Measurements from ENCODE around the gene FRRS1.

The FRRS1 gene

DNA sequence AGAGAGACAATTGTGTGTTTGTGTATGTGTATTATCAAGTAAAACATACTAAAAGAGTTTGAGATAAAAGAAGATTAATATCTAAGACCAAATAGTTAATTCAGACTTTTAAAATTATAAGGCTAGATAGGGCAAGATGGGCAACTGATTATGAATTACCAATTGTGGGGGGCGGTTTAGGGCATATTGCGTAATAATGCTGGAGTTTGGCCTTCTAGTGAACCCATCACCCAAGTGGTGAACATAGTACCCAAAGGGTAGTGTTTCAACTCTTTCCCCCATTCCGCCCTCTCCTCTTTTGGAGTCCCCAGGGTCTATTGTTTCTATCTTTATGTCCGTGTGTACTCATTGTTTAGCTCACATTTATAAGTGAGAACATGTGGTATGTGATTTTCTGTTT is 55.4 kb downstream of the FRRS1 start:
- TF ChIP-seq SIN3A (IDR thresholded peaks at IDR 0.05; ENCODE audit: borderline replicate concordance, insufficient read depth, low read length) (no peak), POLR2AphosphoS5 (IDR thresholded peaks at IDR 0.05; ENCODE audit: low read depth, low read length) (no peak), TAF1 (IDR thresholded peaks at IDR 0.05; ENCODE audit: borderline replicate concordance, insufficient read depth, low read length) (no peak), FOXP2 (optimal IDR thresholded peaks at IDR 0.05; ENCODE audit: borderline replicate concordance, extremely low read depth, extremely low read length, insufficient read depth) (no peak)
- TF ChIP-seq, protein P1, sequence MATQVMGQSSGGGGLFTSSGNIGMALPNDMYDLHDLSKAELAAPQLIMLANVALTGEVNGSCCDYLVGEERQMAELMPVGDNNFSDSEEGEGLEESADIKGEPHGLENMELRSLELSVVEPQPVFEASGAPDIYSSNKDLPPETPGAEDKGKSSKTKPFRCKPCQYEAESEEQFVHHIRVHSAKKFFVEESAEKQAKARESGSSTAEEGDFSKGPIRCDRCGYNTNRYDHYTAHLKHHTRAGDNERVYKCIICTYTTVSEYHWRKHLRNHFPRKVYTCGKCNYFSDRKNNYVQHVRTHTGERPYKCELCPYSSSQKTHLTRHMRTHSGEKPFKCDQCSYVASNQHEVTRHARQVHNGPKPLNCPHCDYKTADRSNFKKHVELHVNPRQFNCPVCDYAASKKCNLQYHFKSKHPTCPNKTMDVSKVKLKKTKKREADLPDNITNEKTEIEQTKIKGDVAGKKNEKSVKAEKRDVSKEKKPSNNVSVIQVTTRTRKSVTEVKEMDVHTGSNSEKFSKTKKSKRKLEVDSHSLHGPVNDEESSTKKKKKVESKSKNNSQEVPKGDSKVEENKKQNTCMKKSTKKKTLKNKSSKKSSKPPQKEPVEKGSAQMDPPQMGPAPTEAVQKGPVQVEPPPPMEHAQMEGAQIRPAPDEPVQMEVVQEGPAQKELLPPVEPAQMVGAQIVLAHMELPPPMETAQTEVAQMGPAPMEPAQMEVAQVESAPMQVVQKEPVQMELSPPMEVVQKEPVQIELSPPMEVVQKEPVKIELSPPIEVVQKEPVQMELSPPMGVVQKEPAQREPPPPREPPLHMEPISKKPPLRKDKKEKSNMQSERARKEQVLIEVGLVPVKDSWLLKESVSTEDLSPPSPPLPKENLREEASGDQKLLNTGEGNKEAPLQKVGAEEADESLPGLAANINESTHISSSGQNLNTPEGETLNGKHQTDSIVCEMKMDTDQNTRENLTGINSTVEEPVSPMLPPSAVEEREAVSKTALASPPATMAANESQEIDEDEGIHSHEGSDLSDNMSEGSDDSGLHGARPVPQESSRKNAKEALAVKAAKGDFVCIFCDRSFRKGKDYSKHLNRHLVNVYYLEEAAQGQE (IDR thresholded peaks at IDR 0.05; ENCODE audit: insufficient read depth in 1 of 2, low read depth in 2 of 2, low read length in 2 of 2): no peak

DNA sequence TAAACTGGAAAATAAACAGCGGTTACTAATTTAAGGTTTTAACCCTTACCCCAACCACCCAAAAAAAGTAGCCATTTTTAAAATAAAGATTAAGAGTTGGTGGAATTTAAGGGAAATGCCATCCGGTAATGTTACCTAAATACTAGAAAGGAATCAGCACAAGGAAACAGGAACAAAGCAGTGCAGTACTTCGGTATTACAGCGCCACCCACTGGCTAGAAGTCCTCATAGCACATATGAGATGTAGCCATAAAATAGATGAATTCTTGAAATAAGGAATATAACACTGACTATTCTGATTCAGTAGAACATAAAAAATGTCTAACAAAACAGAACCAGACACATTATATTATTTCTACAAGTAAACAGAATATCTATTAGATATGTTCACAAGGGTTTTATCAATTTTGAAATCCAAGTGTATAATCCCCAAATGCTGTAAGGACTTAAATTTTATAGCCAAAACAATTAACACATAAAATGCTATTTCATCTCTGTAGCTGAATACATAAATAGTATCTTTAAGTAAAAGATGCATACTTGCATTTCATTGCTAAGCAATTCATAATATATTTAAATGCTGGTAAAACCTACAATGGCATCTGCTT is 58.8 kb downstream of the FRRS1 start:
- TF ChIP-seq FOXP2 (optimal IDR thresholded peaks at IDR 0.05; ENCODE audit: borderline replicate concordance, extremely low read depth, extremely low read length, insufficient read depth) (no peak), SIN3A (IDR thresholded peaks at IDR 0.05; ENCODE audit: borderline replicate concordance, insufficient read depth, low read length) (no peak), TAF1 (IDR thresholded peaks at IDR 0.05; ENCODE audit: borderline replicate concordance, insufficient read depth, low read length) (no peak), POLR2AphosphoS5 (IDR thresholded peaks at IDR 0.05; ENCODE audit: low read depth, low read length) (no peak)
- TF ChIP-seq, protein P1 (IDR thresholded peaks at IDR 0.05; ENCODE audit: insufficient read depth in 1 of 2, low read depth in 2 of 2, low read length in 2 of 2): no peak

DNA sequence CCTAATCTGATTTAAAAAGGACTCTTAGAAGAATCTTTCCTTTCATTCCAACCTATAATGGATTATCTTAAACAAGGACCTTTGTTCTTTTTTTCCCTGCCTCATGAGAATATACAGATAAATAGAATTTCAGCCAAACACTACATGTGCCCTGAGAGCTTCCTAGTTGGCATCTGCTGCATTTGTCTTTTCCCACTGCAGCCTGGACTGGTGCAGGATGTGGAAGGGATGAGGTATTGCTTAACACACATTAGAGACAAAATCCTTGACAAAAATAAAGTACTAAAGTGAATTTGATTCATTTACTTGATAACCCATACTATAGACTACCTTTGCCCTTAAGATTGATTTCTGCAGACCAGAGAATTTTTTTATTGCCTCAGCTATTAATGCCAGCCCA is 61.0 kb downstream of the FRRS1 start:
- TF ChIP-seq TAF1 (IDR thresholded peaks at IDR 0.05; ENCODE audit: borderline replicate concordance, insufficient read depth, low read length) (no peak), POLR2AphosphoS5 (IDR thresholded peaks at IDR 0.05; ENCODE audit: low read depth, low read length) (no peak), FOXP2 (optimal IDR thresholded peaks at IDR 0.05; ENCODE audit: borderline replicate concordance, extremely low read depth, extremely low read length, insufficient read depth) (no peak), SIN3A (IDR thresholded peaks at IDR 0.05; ENCODE audit: borderline replicate concordance, insufficient read depth, low read length) (no peak)
- TF ChIP-seq, protein P1 (IDR thresholded peaks at IDR 0.05; ENCODE audit: insufficient read depth in 1 of 2, low read depth in 2 of 2, low read length in 2 of 2): no peak

DNA sequence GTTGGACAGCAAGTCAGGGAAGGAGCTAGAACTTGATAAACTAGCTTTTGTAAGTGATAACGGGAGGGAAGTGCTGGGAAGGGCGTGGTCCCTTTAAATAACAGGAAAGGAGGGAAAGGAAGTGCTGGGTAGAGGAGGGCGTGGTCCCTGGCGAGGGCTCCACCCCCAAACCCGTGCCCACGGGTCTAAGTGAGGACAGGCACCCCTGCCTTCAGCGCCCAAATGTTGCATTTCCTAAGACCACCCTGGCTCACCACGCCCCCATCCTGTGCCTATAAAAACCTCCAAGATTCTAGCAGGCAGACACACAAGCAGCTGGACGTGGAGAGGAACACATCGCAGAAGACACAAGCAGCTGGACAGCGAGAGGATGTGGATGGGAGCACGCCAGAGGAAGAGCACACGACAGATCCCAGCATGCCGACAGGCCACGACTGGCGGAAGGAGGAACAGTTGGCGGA is 62.0 kb downstream of the FRRS1 start:
- TF ChIP-seq POLR2AphosphoS5 (IDR thresholded peaks at IDR 0.05; ENCODE audit: low read depth, low read length) (peak; percentile 63; the same call in 1 of the 2 replicates), SIN3A (IDR thresholded peaks at IDR 0.05; ENCODE audit: borderline replicate concordance, insufficient read depth, low read length) (no peak; the same call in 1 of the 2 replicates), TAF1 (IDR thresholded peaks at IDR 0.05; ENCODE audit: borderline replicate concordance, insufficient read depth, low read length) (peak; percentile 56; the same call in 1 of the 2 replicates), FOXP2 (optimal IDR thresholded peaks at IDR 0.05; ENCODE audit: borderline replicate concordance, extremely low read depth, extremely low read length, insufficient read depth) (no peak)
- TF ChIP-seq, protein P1 (IDR thresholded peaks at IDR 0.05; ENCODE audit: insufficient read depth in 1 of 2, low read depth in 2 of 2, low read length in 2 of 2): peak; percentile 66 to 83; a peak in 3 of 4 replicates

All from PFSK-1 (cell line).